NCI-H69 (cell line): ENCODE data around the gene RECK.

Source experiments
- DNase-seq: peaks from one replicate; lab custom pipeline; 2025; lab: John Stamatoyannopoulos, UW

RECK gene

GRCh38 chr9:36138496-36138895, 101.8 kb downstream of the RECK start:
- DNase-seq, result no peak

GRCh38 chr9:36138901-36139300, 102.2 kb downstream of the RECK start:
- DNase-seq, result no peak

GRCh38 chr9:36140086-36141084, 103.7 kb downstream of the RECK start:
- DNase-seq, result no peak

GRCh38 chr9:36141288-36141687, 104.6 kb downstream of the RECK start:
- no peak for DNase-seq

GRCh38 chr9:36141761-36142160, 105.0 kb downstream of the RECK start:
- DNase-seq, result no peak

- no peak for DNase-seq
Observed at GRCh38 chr9:36142510-36143244, 106.0 kb downstream of the RECK start.

- no peak for DNase-seq
Observed at GRCh38 chr9:36143245-36143641, 106.5 kb downstream of the RECK start.

- DNase-seq, result no peak
Observed at GRCh38 chr9:36144309-36145232, 107.9 kb downstream of the RECK start.

- DNase-seq, result no peak
Observed at GRCh38 chr9:36145970-36146369, 109.3 kb downstream of the RECK start.

- no peak for DNase-seq
Observed at GRCh38 chr9:36146651-36147050, 109.9 kb downstream of the RECK start.

- no peak for DNase-seq
Observed at GRCh38 chr9:36147441-36148175, 110.9 kb downstream of the RECK start.

- peak; percentile 57 for DNase-seq
Observed at GRCh38 chr9:36148311-36149051, 111.8 kb downstream of the RECK start.

- no peak for DNase-seq
Observed at GRCh38 chr9:36149197-36149596, 112.5 kb downstream of the RECK start.

GRCh38 chr9:36150574-36151315, 114.0 kb downstream of the RECK start:
- no peak for DNase-seq

- DNase-seq, result peak; percentile 7
Observed at GRCh38 chr9:36151316-36152210, 114.8 kb downstream of the RECK start.

- no peak for DNase-seq
Observed at GRCh38 chr9:36152741-36153438, 116.2 kb downstream of the RECK start.

- DNase-seq, result no peak
Observed at GRCh38 chr9:36153746-36154145, 117.0 kb downstream of the RECK start.

GRCh38 chr9:36154331-36154952, 117.7 kb downstream of the RECK start:
- DNase-seq, result peak; percentile 24
